SJSA1 (cell line): Measurements from ENCODE around the gene DEFB128. TPM values are rescaled to one million over a fixed set of nuclear protein-coding genes. Genes with fewer than 3 reads are reported as not detected.
"Not testable (repeated sequence)": the region's sequence is repeated elsewhere in the genome, so short reads cannot be mapped to it uniquely, and the experiment has no call there.

Source experiments
- DNase-seq, 2 experiments: peaks; one replicate each; pipeline ENCODE4 v3.0.0-alpha.2; 2015 to 2020; ENCODE audit warnings: low spot score in 2 of 2, low read depth in 1 of 2
- H3K27ac ChIP-seq: fragments of 250-450 bp; sonication (Bioruptor Pico); 2 replicates; pipeline ENCODE4 v1.5.1; 2020; ENCODE audit warnings: mild to moderate bottlenecking, moderate library complexity
- H3K27me3 ChIP-seq: fragments of 250-450 bp; sonication (Bioruptor Pico); replicated peaks from 2 replicates; pipeline ENCODE4 v1.5.1; 2020; ENCODE audit warnings: mild to moderate bottlenecking, moderate library complexity
- H3K36me3 ChIP-seq: fragments of 250-450 bp; sonication (Bioruptor Pico); 2 replicates; pipeline ENCODE4 v1.5.1; 2020; ENCODE audit warnings: mild to moderate bottlenecking
- H3K4me1 ChIP-seq: fragments of 250-450 bp; sonication (Bioruptor Pico); replicated peaks from 2 replicates; pipeline ENCODE4 v1.6.1; 2021; ENCODE audit warnings: mild to moderate bottlenecking
- H3K4me3 ChIP-seq: fragments of 250-450 bp; sonication (Bioruptor Pico); 2 replicates; pipeline ENCODE4 v1.5.1; 2020; ENCODE audit warnings: mild to moderate bottlenecking
- H3K9me3 ChIP-seq: fragments of 250-450 bp; sonication (Bioruptor Pico); replicated peaks from 2 replicates; pipeline ENCODE4 v1.5.1; 2020; ENCODE audit warnings: mild to moderate bottlenecking
- total RNA-seq: library from RNA; depleted of rRNA; stranded (reverse); fragments of >200 nt; shearing (Covaris generic); gene quantifications from 2 replicates; pipeline ENCODE4 v1.2.3, GENCODE V29; 2014; rRNA removed

DEFB128 gene
- not detected in 2 replicates for total RNA-seq

GRCh38 chr20:189611-190010 is at the start of gene DEFB128:
Gene DEFB128, minus strand, starts transcription at chr20:189711. Its CDS starts 88 bp downstream, at chr20:189623.
- no peak for DNase-seq
- Histone ChIP-seq H3K27ac (no peak within 1 kb of the TSS), H3K9me3 (no peaks in the 10 kb centered on the region), H3K36me3 (no peaks in the 10 kb centered on the region), H3K4me3 (no peak within 1 kb of the TSS), H3K4me1 (no peaks in the 10 kb centered on the region), H3K27me3 (peaks cover 14% of the 10 kb centered on the region; the same call in 1 of the 2 replicates)

GRCh38 chr20:237929-238328 is 48.4 kb upstream of the DEFB128 start:
- no peak overlapping the region for H3K4me3 ChIP-seq
- H3K9me3 ChIP-seq, result no peaks in the 10 kb centered on the region
- no peak for DNase-seq
- H3K27ac ChIP-seq, result no peak overlapping the region
- no peaks in the 10 kb centered on the region for H3K4me1 ChIP-seq
- no peaks in the 10 kb centered on the region for H3K36me3 ChIP-seq
- H3K27me3 ChIP-seq, result peaks cover 5% of the 10 kb centered on the region; the same call in 1 of the 2 replicates

GRCh38 chr20:237489-237888 is 48.0 kb upstream of the DEFB128 start:
- H3K27ac ChIP-seq, result no peak overlapping the region
- H3K4me3 ChIP-seq, result no peak overlapping the region
- no peaks in the 10 kb centered on the region for H3K9me3 ChIP-seq
- no peaks in the 10 kb centered on the region for H3K4me1 ChIP-seq
- DNase-seq, result no peak
- H3K27me3 ChIP-seq, result peaks cover under 1% of the 10 kb centered on the region
- H3K36me3 ChIP-seq, result no peaks in the 10 kb centered on the region

- Histone ChIP-seq H3K36me3 (no peaks in the 10 kb centered on the region), H3K27ac (no peak overlapping the region), H3K4me1 (no peaks in the 10 kb centered on the region), H3K27me3 (no peaks in the 10 kb centered on the region; the same call in none of the 2 replicates), H3K4me3 (no peak overlapping the region), H3K9me3 (no peaks in the 10 kb centered on the region)
- no peak for DNase-seq
Observed at GRCh38 chr20:235891-236290, 46.4 kb upstream of the DEFB128 start.

GRCh38 chr20:227439-228105 is 38.1 kb upstream of the DEFB128 start:
- no peaks in the 10 kb centered on the region for H3K9me3 ChIP-seq
- H3K27ac ChIP-seq, result no peak overlapping the region
- no peaks in the 10 kb centered on the region for H3K4me1 ChIP-seq
- H3K4me3 ChIP-seq, result no peak overlapping the region
- no peak for DNase-seq
- no peaks in the 10 kb centered on the region for H3K36me3 ChIP-seq
- H3K27me3 ChIP-seq, result peaks cover 2% of the 10 kb centered on the region

GRCh38 chr20:226958-227357 is 37.4 kb upstream of the DEFB128 start, which contains the start of gene DEFB129:
Gene DEFB129, plus strand, starts transcription at chr20:227258. Its CDS starts 31 bp downstream, at chr20:227289.
- no peak for DNase-seq
- H3K9me3 ChIP-seq, result no peaks in the 10 kb centered on the region
- H3K27ac ChIP-seq, result no peak within 1 kb of the TSS
- no peaks in the 10 kb centered on the region for H3K36me3 ChIP-seq
- H3K27me3 ChIP-seq, result peaks cover 3% of the 10 kb centered on the region; the same call in 1 of the 2 replicates
- no peaks in the 10 kb centered on the region for H3K4me1 ChIP-seq
- H3K4me3 ChIP-seq, result no peak within 1 kb of the TSS

GRCh38 chr20:225879-226278 is 36.4 kb upstream of the DEFB128 start:
- not testable (repeated sequence) for H3K27ac ChIP-seq, DNase-seq, H3K36me3 ChIP-seq, H3K4me1 ChIP-seq, H3K27me3 ChIP-seq, H3K4me3 ChIP-seq, H3K9me3 ChIP-seq

- no peak overlapping the region for H3K27ac ChIP-seq
- H3K4me1 ChIP-seq, result no peaks in the 10 kb centered on the region
- no peak overlapping the region for H3K4me3 ChIP-seq
- 0 out of 2 replicates have a peak, but pooled peaks cover 12% of the 10 kb centered on the region for H3K27me3 ChIP-seq
- no peaks in the 10 kb centered on the region for H3K36me3 ChIP-seq
- H3K9me3 ChIP-seq, result no peaks in the 10 kb centered on the region
- DNase-seq, result no peak
Observed at GRCh38 chr20:221258-221830, 31.8 kb upstream of the DEFB128 start.

- peaks cover 16% of the 10 kb centered on the region; the same call in 1 of the 2 replicates for H3K27me3 ChIP-seq
- no peaks in the 10 kb centered on the region for H3K36me3 ChIP-seq
- no peaks in the 10 kb centered on the region for H3K4me1 ChIP-seq
- no peak for DNase-seq
- no peak overlapping the region for H3K4me3 ChIP-seq
- no peak overlapping the region for H3K27ac ChIP-seq
- H3K9me3 ChIP-seq, result no peaks in the 10 kb centered on the region
Observed at GRCh38 chr20:219290-220115, 30.0 kb upstream of the DEFB128 start.

- H3K27ac ChIP-seq, result no peak overlapping the region
- H3K36me3 ChIP-seq, result no peaks in the 10 kb centered on the region
- no peak overlapping the region for H3K4me3 ChIP-seq
- no peaks in the 10 kb centered on the region for H3K4me1 ChIP-seq
- no peaks in the 10 kb centered on the region for H3K9me3 ChIP-seq
- no peak for DNase-seq
- H3K27me3 ChIP-seq, result peaks cover 13% of the 10 kb centered on the region; the same call in 1 of the 2 replicates
Observed at GRCh38 chr20:217266-217665, 27.8 kb upstream of the DEFB128 start.

- Histone ChIP-seq H3K9me3 (no peaks in the 10 kb centered on the region), H3K4me1 (no peaks in the 10 kb centered on the region), H3K27me3 (peaks cover 13% of the 10 kb centered on the region; the same call in 1 of the 2 replicates), H3K4me3 (no peak overlapping the region), H3K36me3 (no peaks in the 10 kb centered on the region), H3K27ac (no peak overlapping the region)
- no peak for DNase-seq
Observed at GRCh38 chr20:215796-216195, 26.3 kb upstream of the DEFB128 start.

- Histone ChIP-seq H3K9me3 (no peaks in the 10 kb centered on the region), H3K27me3 (peaks cover 7% of the 10 kb centered on the region; the same call in 1 of the 2 replicates)
Observed at GRCh38 chr20:214383-214782, 24.9 kb upstream of the DEFB128 start.

GRCh38 chr20:210809-211502 is 21.4 kb upstream of the DEFB128 start:
- DNase-seq, result no peak

More at GRCh38 chr20:214383-214782, 24.9 kb upstream of the DEFB128 start:
- H3K4me1 ChIP-seq, result no peaks in the 10 kb centered on the region
- DNase-seq, result no peak
- no peak overlapping the region for H3K4me3 ChIP-seq
- no peaks in the 10 kb centered on the region for H3K36me3 ChIP-seq
- H3K27ac ChIP-seq, result no peak overlapping the region

More at GRCh38 chr20:210809-211502, 21.4 kb upstream of the DEFB128 start:
- no peak overlapping the region for H3K27ac ChIP-seq
- no peaks in the 10 kb centered on the region for H3K4me1 ChIP-seq
- no peaks in the 10 kb centered on the region for H3K9me3 ChIP-seq
- peaks cover 11% of the 10 kb centered on the region; the same call in 1 of the 2 replicates for H3K27me3 ChIP-seq
- H3K36me3 ChIP-seq, result no peaks in the 10 kb centered on the region
- no peak overlapping the region for H3K4me3 ChIP-seq
